ENCODE results near the gene IZUMO2.
"Not testable (repeated sequence)": the region's sequence is repeated elsewhere in the genome, so short reads cannot be mapped to it uniquely, and the experiment has no call there.

IZUMO2 gene

GRCh38 chr19:50133518-50134492, 29.3 kb downstream of the IZUMO2 start:
- H3K27me3 ChIP-seq = peaks cover 24% of the 10 kb centered on the region
- H3K36me3 ChIP-seq; H3K27ac ChIP-seq; H3K4me1 ChIP-seq (ENCODE audit: control insufficient read depth in 1 of 2, insufficient read depth in 1 of 2, low read depth in 1 of 2, low read length in 1 of 2); H3K4me3 ChIP-seq (ENCODE audit: low read depth in 1 of 2, low read length in 1 of 2); H3K9me3 ChIP-seq: not testable (repeated sequence)

DNA sequence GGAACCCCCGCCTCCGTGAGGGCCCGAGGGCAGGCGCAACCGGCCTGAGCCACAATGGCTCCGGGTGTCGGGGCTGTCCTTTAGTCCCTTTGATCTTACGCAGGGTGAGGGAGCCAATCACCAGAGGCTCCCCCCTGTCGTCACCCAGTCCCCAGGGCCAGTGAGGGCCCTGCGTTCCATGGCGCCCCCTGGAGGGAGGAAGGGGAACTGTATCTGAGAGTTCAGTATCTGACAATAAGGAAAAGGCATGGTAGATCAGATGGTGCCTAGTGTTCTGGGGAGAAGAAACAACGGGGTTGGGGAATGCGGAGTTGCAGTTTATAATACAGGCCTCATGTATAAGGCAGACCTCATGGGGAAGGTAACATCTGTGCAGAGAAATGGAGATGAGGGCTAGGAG, 59.1 kb downstream of the IZUMO2 start:
- not testable (repeated sequence) for H3K4me3 ChIP-seq (ENCODE audit: low read depth in 1 of 2, low read length in 1 of 2); H3K27me3 ChIP-seq; H3K36me3 ChIP-seq; H3K4me1 ChIP-seq (ENCODE audit: control insufficient read depth in 1 of 2, insufficient read depth in 1 of 2, low read depth in 1 of 2, low read length in 1 of 2); H3K9me3 ChIP-seq; H3K27ac ChIP-seq

- H3K9me3 ChIP-seq, H3K27ac ChIP-seq: not testable (repeated sequence)
These were observed 59.7 kb downstream of the IZUMO2 start for GRCh38 chr19:50103405-50103804.

More at GRCh38 chr19:50103405-50103804, 59.7 kb downstream of the IZUMO2 start:
- H3K36me3 ChIP-seq; H3K4me3 ChIP-seq (ENCODE audit: low read depth in 1 of 2, low read length in 1 of 2); H3K27me3 ChIP-seq; H3K4me1 ChIP-seq (ENCODE audit: control insufficient read depth in 1 of 2, insufficient read depth in 1 of 2, low read depth in 1 of 2, low read length in 1 of 2): not testable (repeated sequence)
